Pancreas (tissue), 10 donors: ENCODE results near the gene SNRPD3. TPM values are rescaled to one million over a fixed set of nuclear protein-coding genes. Genes with fewer than 3 reads are reported as not detected.

ENCODE experiments used
- ATAC-seq, 4 donors: fragments of 200-7000 bp; cut with Tn5 transposase; one replicate each; pipeline versions ENCODE4 v1.8.0 to v1.9.1; 2020; ENCODE audit warnings: mild to moderate bottlenecking in 4 of 4, moderate library complexity in 4 of 4
- DNase-seq, 6 donors: peaks; one replicate each; pipeline ENCODE4 v3.0.0-alpha.2; 2020
- FAIRE-seq: peaks from 2 replicates; lab custom pipeline; 2012; peaks lifted over from hg19 to GRCh38; lab: Jason Lieb, UNC
- H3K27ac ChIP-seq, 4 donors: fragments of 200-600 bp; sonication (generic); 1 replicate in 3 of 4; 2 replicates in 1 of 4; pipeline versions ENCODE4 v1.5.0 to v1.8.0; 2020
- H3K27me3 ChIP-seq, 4 donors: fragments of 200-600 bp; one replicate each; pipeline ENCODE4 v1.8.0; 2021
- H3K36me3 ChIP-seq, 3 donors: fragments of 200-600 bp; sonication (generic) in 1 of 3; one replicate each; pipeline versions ENCODE4 v1.5.0 to v1.8.0; 2020 to 2021
- H3K4me1 ChIP-seq, 3 donors: fragments of 200-600 bp; one replicate each; pipeline ENCODE4 v1.8.0; 2021
- H3K4me3 ChIP-seq, 4 donors: fragments of 200-600 bp; sonication (generic) in 2 of 4; one replicate each; pipeline versions ENCODE4 v1.5.0 to v1.8.0; 2020 to 2021
- H3K9me3 ChIP-seq, 4 donors: fragments of 200-600 bp; one replicate each; pipeline ENCODE4 v1.8.0; 2021
- WGBS, 2 donors: extraction: QIAGEN DNeasy Blood & Tissue Kit; methylation state at CpG; one replicate each; pipeline ENCODE4 v1.1.7; 2013; 5-methylcytosine and 5-hydroxymethylcytosine counted together
- intact Hi-C, 3 donors: fragments of 100-400 bp; cut with DNase I; formaldehyde crosslinking; loops; one replicate each; pipeline versions ENCODE4 v1.11.1 to v1.14.2; 2022
- polyA plus RNA-seq, 2 donors: library from polyadenylated mRNA; stranded (reverse); fragments of 200-250 nt; gene quantifications; one replicate each; pipeline ENCODE4 v1.2.3, GENCODE V29; 2013
- total RNA-seq, 6 donors: library from RNA; stranded (reverse); fragmentation: NEBNext Ultra II Directional in 4 of 6; extraction: Animal tissue kit (Norgen Biotek cat#: 25700) in 4 of 6; gene quantifications; one replicate each; pipeline versions ENCODE4 v1.2.1 to v1.2.4, GENCODE V29; 2021 to 2023
- TF ChIP-seq, protein P1 (sequence below), 4 donors: fragments of 200-600 bp; sonication (generic) in 3 of 4; IDR thresholded peaks; one replicate each; pipeline versions ENCODE4 v1.5.0 to v1.8.0; 2021; ENCODE audit warnings: antibody characterized with exemption in 4 of 4
- donor health status: healthy with polysubstance abuse.
- donor health status: DM: no; HTN: no; CAD: no; lungs with moderate emphysema.
- donor health status: DM: no; HTN: no; CAD: no.
- donor health status: control.
- donor health status: control.
- donor health status: Bipolar disorder and iron deficiency.
- donor health status: DM: yes; HTN: yes; CAD: no.
- donor health status: DM: no; HTN: no; CAD: no.
- donor health status: DM: no; HTN: no; CAD: no.
- donor health status: DM: yes; HTN: yes; CAD: no.

SNRPD3 gene
- total and polyA plus RNA-seq, 8 donors, result 15.9 to 58.1 (median 29.8) TPM

DNA sequence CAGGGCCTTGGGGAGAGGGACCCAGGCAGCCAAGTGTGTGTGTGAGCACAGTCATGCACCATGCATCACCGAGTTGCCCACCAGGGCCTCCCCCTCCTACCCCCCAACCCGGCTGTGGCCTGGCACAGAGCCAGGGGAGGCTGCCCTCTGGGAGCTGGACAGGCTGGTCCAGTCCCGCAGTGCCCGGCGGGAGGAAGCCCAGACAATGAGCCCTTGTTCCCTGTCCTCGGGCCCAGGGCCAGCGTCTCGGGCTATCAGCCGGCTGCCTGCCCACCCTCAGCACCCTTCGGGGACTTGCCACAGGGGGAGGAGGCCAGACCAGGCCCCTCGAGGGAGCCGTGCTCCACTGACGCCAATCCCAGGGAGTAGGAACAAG lies 32.6 kb downstream of the SNRPD3 start:
- Histone ChIP-seq H3K4me1 (peaks cover under 1 to 15% (median 14%) of the 10 kb centered on the region in 3 donors), H3K27me3 (no peaks in the 10 kb centered on the region), H3K4me3 (no peak overlapping the region), H3K27ac (peak overlapping the region; percentile 8 to 66 (median 48)), H3K9me3 (no peaks in the 10 kb centered on the region), H3K36me3 (peaks cover 0 to 4% (median 0%) of the 10 kb centered on the region in 3 donors)
- intact Hi-C loops, result no loop called here
- 36 to 55% methylated on average over 13 of the region's 13 CpGs for WGBS, 2 donors
- ATAC-seq (peak; percentile 54 to 66 (median 62)), DNase-seq (peak; percentile 68 to 95 (median 82)), FAIRE-seq (no peak)
- TF ChIP-seq, protein P1, sequence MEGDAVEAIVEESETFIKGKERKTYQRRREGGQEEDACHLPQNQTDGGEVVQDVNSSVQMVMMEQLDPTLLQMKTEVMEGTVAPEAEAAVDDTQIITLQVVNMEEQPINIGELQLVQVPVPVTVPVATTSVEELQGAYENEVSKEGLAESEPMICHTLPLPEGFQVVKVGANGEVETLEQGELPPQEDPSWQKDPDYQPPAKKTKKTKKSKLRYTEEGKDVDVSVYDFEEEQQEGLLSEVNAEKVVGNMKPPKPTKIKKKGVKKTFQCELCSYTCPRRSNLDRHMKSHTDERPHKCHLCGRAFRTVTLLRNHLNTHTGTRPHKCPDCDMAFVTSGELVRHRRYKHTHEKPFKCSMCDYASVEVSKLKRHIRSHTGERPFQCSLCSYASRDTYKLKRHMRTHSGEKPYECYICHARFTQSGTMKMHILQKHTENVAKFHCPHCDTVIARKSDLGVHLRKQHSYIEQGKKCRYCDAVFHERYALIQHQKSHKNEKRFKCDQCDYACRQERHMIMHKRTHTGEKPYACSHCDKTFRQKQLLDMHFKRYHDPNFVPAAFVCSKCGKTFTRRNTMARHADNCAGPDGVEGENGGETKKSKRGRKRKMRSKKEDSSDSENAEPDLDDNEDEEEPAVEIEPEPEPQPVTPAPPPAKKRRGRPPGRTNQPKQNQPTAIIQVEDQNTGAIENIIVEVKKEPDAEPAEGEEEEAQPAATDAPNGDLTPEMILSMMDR (IDR thresholded peaks at IDR 0.05), result no peak

DNA sequence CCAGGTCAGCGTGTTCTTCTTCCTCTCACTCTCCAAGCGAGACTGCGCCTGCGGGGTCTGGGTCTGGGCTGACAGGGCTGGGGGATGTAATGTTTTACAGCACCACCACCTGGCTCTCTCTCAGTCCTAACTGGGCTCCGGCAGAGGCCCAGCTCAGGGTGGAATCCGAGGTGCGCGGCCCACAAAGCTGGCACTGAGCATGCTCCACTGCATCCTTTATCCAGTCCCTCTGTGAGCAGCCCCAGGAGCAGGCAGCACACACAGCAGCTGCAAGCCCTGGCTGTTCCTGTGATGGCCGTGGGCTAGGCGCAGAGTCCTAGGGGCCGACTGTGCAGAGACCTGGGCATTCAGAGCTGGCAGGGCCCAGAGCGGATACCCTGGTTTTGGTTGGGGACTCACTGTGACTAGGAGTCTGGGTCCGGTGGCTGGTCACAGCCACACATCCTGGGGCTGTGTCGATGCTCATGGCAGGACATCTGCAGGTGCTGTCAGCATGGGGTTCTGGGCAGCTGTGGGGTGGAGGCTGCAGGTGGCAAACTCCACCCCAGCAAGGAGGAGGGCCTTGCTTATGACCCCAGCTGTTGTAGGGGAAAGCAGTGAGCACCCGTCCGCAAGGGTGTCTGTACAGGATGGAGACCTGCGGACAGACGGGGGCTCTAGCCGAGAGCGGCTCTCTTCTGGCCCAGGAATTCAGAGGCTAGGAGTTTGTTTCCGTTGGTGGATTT lies 33.1 kb downstream of the SNRPD3 start:
- Histone ChIP-seq H3K9me3 (no peaks in the 10 kb centered on the region), H3K36me3 (peaks cover 0 to 4% (median 0%) of the 10 kb centered on the region in 3 donors), H3K4me1 (peaks cover 6 to 16% (median 14%) of the 10 kb centered on the region in 3 donors), H3K4me3 (no peak overlapping the region), H3K27ac (peak overlapping the region; percentile 13 to 66 (median 48)), H3K27me3 (no peaks in the 10 kb centered on the region)
- no peak for FAIRE-seq
- intact Hi-C loops, result no loop called here
- 77% methylated on average over 21 of the region's 21 CpGs for WGBS, 2 donors
- DNase-seq, result peak in 1 of 6 donors; percentile 64
- TF ChIP-seq, protein P1 (IDR thresholded peaks at IDR 0.05), result no peak
- ATAC-seq, result no peak

DNA sequence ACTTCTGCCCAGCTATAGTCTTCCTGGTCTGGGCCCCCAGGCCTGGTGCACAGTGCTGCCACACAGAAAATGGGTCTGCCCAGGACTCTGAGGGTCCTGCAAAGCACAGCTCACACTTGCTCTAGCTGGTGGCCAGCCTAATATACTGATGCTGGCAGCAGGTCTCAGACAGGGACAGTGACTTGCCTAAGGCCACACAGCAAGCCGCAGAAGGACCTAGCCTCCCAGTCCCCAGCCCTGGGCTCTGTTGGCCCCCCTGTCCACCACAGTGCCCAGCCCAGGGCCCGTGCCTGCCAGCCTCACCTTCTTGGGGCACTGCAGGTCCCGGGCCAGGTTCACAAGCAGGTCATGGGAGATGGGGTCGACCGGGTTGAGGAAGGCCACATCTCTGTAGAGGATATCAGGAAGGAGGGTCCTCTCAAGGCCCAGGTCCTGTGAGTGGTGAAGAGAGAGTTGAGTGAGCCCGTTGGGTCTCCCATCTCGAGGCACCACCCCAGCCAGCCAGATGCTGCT lies 33.8 kb downstream of the SNRPD3 start:
- Histone ChIP-seq H3K4me3 (no peak overlapping the region), H3K9me3 (no peaks in the 10 kb centered on the region), H3K36me3 (peaks cover 0 to 4% (median 0%) of the 10 kb centered on the region in 3 donors), H3K27me3 (no peaks in the 10 kb centered on the region), H3K27ac (peak overlapping the region; percentile 13 to 66 (median 48)), H3K4me1 (peaks cover 9 to 18% (median 9%) of the 10 kb centered on the region in 3 donors)
- peak in 1 of 6 donors; percentile 63 for DNase-seq
- WGBS, 2 donors, result 75 to 88% methylated on average over 7 of the region's 7 CpGs
- intact Hi-C loops, result no loop called here
- TF ChIP-seq, protein P1 (IDR thresholded peaks at IDR 0.05), result no peak
- FAIRE-seq, result no peak
- no peak for ATAC-seq

DNA sequence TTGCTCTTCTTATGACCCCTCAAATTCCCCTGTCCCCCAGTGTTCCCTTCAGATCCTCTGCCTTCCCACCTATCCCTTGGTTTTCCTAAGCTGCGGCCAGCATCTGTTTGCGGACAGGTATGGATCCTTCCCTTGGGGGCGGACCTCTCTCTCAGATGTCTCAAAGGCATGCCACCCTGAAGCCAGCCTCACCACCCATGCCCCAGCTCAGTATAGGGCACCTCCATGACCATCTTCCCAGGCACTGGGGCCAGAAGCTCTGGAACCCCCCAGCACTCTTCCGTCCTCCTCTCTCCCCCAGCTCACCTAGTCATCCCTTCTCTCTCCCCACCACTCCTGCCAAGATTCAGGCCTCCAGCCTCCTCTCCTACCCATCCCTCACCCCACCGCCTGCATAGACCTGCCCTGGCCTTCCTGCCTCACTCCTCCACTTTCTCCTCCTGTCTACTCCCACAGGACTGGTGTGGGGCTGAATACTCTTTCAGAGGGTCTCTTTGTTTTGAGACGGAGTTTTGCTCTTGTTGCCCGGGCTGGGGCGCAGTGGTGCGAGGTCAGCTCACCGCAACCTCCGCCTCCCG lies 34.9 kb downstream of the SNRPD3 start:
- peaks cover 0 to 4% (median 0%) of the 10 kb centered on the region in 3 donors for H3K36me3 ChIP-seq
- no peak for ATAC-seq
- WGBS, 2 donors, result 95 to 97% methylated on average over 12 of the region's 12 CpGs
- DNase-seq, result peak in 1 of 6 donors; percentile 13
- intact Hi-C loops, result no loop called here
- no peak for FAIRE-seq
- no peak overlapping the region for H3K4me3 ChIP-seq
- H3K9me3 ChIP-seq, result no peaks in the 10 kb centered on the region
- H3K27ac ChIP-seq, result no peak overlapping the region
- TF ChIP-seq, protein P1 (IDR thresholded peaks at IDR 0.05), result no peak
- H3K4me1 ChIP-seq, result peaks cover 9 to 18% (median 9%) of the 10 kb centered on the region in 3 donors
- H3K27me3 ChIP-seq, result no peaks in the 10 kb centered on the region
